H9 (cell line): ENCODE results near the gene HKDC1. TPM values are rescaled to one million over a fixed set of nuclear protein-coding genes. Genes with fewer than 3 reads are reported as not detected.
"Not testable (repeated sequence)": the region's sequence is repeated elsewhere in the genome, so short reads cannot be mapped to it uniquely, and the experiment has no call there.

ENCODE experiments used
- DNase-seq: peaks from one replicate; pipeline ENCODE4 v3.0.0-alpha.2; 2017
- H2AFZ ChIP-seq: one replicate; pipeline ENCODE4 v1.6.1; 2013; ENCODE audit warnings: mild to moderate bottlenecking, low read length, control low read depth, moderate library complexity
- H2AK5ac ChIP-seq: 2 replicates; pipeline ENCODE4 v1.6.1; 2013; ENCODE audit warnings: low read length, control low read depth, mixed read lengths; ENCODE audit not compliant: insufficient read length
- H2BK120ac ChIP-seq: one replicate; pipeline ENCODE4 v1.6.1; 2013; ENCODE audit warnings: low read depth, mild to moderate bottlenecking, low read length, control low read depth, inconsistent platforms; ENCODE audit not compliant: poor library complexity, severe bottlenecking
- H2BK12ac ChIP-seq: 2 replicates; pipeline ENCODE4 v1.6.1; 2013; ENCODE audit warnings: low read length, control low read depth, mixed read lengths, low read depth; ENCODE audit not compliant: insufficient read length
- H2BK15ac ChIP-seq: 2 replicates; pipeline ENCODE4 v1.6.1; 2013; ENCODE audit warnings: low read depth, low read length, control low read depth
- H2BK20ac ChIP-seq: one replicate; pipeline ENCODE4 v1.6.1; 2013; ENCODE audit warnings: low read depth, mild to moderate bottlenecking, low read length, control low read depth, inconsistent platforms; ENCODE audit not compliant: poor library complexity, severe bottlenecking
- H2BK5ac ChIP-seq: 2 replicates; pipeline ENCODE4 v1.6.1; 2013; ENCODE audit warnings: low read length, control low read depth, mixed read lengths; ENCODE audit not compliant: insufficient read length
- H3K14ac ChIP-seq: 2 replicates; pipeline ENCODE4 v1.6.1; 2013; ENCODE audit warnings: low read length, control low read depth; ENCODE audit not compliant: insufficient read depth
- H3K18ac ChIP-seq: 2 replicates; pipeline ENCODE4 v1.6.1; 2013; ENCODE audit warnings: low read depth, mild to moderate bottlenecking, mixed read lengths, low read length, control low read depth; ENCODE audit not compliant: insufficient read length
- H3K23ac ChIP-seq: 2 replicates; pipeline ENCODE4 v1.6.1; 2013; ENCODE audit warnings: low read length, control low read depth, mixed read lengths, low read depth; ENCODE audit not compliant: insufficient read length
- H3K23me2 ChIP-seq: 2 replicates; pipeline ENCODE4 v1.6.1; 2013; ENCODE audit warnings: low read depth, mild to moderate bottlenecking, mixed read lengths, low read length, control low read depth; ENCODE audit not compliant: insufficient read length, poor library complexity, severe bottlenecking
- H3K27ac ChIP-seq: 2 replicates; pipeline ENCODE4 v1.5.1; 2013; ENCODE audit warnings: low read length, control low read depth, mixed read lengths, low read depth; ENCODE audit not compliant: insufficient read length
- H3K27me3 ChIP-seq: 2 replicates; pipeline ENCODE4 v1.6.1; 2013; ENCODE audit warnings: low read length, control low read depth, inconsistent platforms; ENCODE audit not compliant: insufficient read depth
- H3K4ac ChIP-seq: 2 replicates; pipeline ENCODE4 v1.6.1; 2013; ENCODE audit warnings: low read depth, mild to moderate bottlenecking, control low read depth, inconsistent platforms, low read length, moderate library complexity
- H3K4me1 ChIP-seq: 2 replicates; pipeline ENCODE4 v1.6.1; 2013; ENCODE audit warnings: low read length, control low read depth, inconsistent platforms; ENCODE audit not compliant: insufficient read depth
- H3K4me2 ChIP-seq: 2 replicates; pipeline ENCODE4 v1.6.1; 2013; ENCODE audit warnings: low read length, control low read depth, mixed read lengths; ENCODE audit not compliant: insufficient read length, insufficient read depth
- H3K56ac ChIP-seq: 2 replicates; pipeline ENCODE4 v1.6.1; 2013; ENCODE audit warnings: low read depth, mild to moderate bottlenecking, mixed read lengths, low read length, control low read depth; ENCODE audit not compliant: insufficient read length
- H3K79me1 ChIP-seq: 2 replicates; pipeline ENCODE4 v1.6.1; 2013; ENCODE audit warnings: low read depth, mild to moderate bottlenecking, moderate library complexity, low read length, control low read depth, inconsistent platforms; ENCODE audit not compliant: insufficient read depth, poor library complexity, severe bottlenecking
- H3K79me2 ChIP-seq: 2 replicates; pipeline ENCODE4 v1.6.1; 2013; ENCODE audit warnings: low read length, control low read depth, inconsistent platforms; ENCODE audit not compliant: insufficient read depth
- H3K9ac ChIP-seq: 2 replicates; pipeline ENCODE4 v1.6.1; 2013; ENCODE audit warnings: low read length, control low read depth, mixed read lengths; ENCODE audit not compliant: insufficient read length; ENCODE audit errors: extremely low read depth
- H3K9me3 ChIP-seq: one replicate; pipeline ENCODE4 v1.6.1; 2013; ENCODE audit warnings: low read depth, low read length, inconsistent platforms; ENCODE audit not compliant: control insufficient read depth
- H3T11ph ChIP-seq: one replicate; pipeline ENCODE4 v1.6.1; 2013; ENCODE audit warnings: mild to moderate bottlenecking, low read length, control low read depth, inconsistent platforms
- H4K20me1 ChIP-seq: one replicate; pipeline ENCODE4 v1.6.1; 2013; ENCODE audit not compliant: control insufficient read depth, insufficient read length, insufficient read depth
- H4K5ac ChIP-seq: 2 replicates; pipeline ENCODE4 v1.6.1; 2013; ENCODE audit warnings: low read depth, mild to moderate bottlenecking, mixed read lengths, low read length, control low read depth; ENCODE audit not compliant: insufficient read length
- H4K8ac ChIP-seq: replicated peaks from 2 replicates; pipeline ENCODE4 v1.6.1; 2013; ENCODE audit warnings: low read length, control low read depth, mixed read lengths, low read depth; ENCODE audit not compliant: insufficient read length
- H4K91ac ChIP-seq: 2 replicates; pipeline ENCODE4 v1.6.1; 2013; ENCODE audit warnings: low read depth, mild to moderate bottlenecking, moderate library complexity, mixed read lengths, low read length, control low read depth; ENCODE audit not compliant: insufficient read length
- H3K27ac Mint-ChIP-seq, 3 experiments: 2 replicates in 2 of 3; 3 replicates in 1 of 3; pipeline ENCODE4 v1.8.0; 2020 to 2021; ENCODE audit warnings: mixed read lengths in 3 of 3, mild to moderate bottlenecking in 1 of 3, moderate library complexity in 1 of 3
- H3K27me3 Mint-ChIP-seq: 2 replicates; pipeline ENCODE4 v1.8.0; 2021; ENCODE audit warnings: low read depth, mild to moderate bottlenecking, moderate library complexity, mixed read lengths
- H3K36me3 Mint-ChIP-seq, 3 experiments: 2 replicates in 2 of 3; 3 replicates in 1 of 3; pipeline ENCODE4 v1.8.0; 2020 to 2021; ENCODE audit warnings: low read depth in 3 of 3, mixed read lengths in 3 of 3; ENCODE audit not compliant: insufficient read depth in 1 of 3
- H3K4me1 Mint-ChIP-seq, 2 experiments: 2 replicates each; pipeline ENCODE4 v1.8.0; 2020; ENCODE audit warnings: mixed read lengths in 2 of 2
- H3K4me3 Mint-ChIP-seq, 2 experiments: 2 replicates in 1 of 2; 3 replicates in 1 of 2; pipeline ENCODE4 v1.8.0; 2020 to 2021; ENCODE audit warnings: mild to moderate bottlenecking in 2 of 2, mixed read lengths in 2 of 2, moderate library complexity in 1 of 2
- H3K9me3 Mint-ChIP-seq, 2 experiments: 2 replicates in 1 of 2; 3 replicates in 1 of 2; pipeline ENCODE4 v1.8.0; 2020; ENCODE audit warnings: mild to moderate bottlenecking in 2 of 2, mixed read lengths in 2 of 2, moderate library complexity in 1 of 2
- WGBS: extraction: QIAGEN DNeasy Blood & Tissue Kit; methylation state at CpG from one replicate; pipeline ENCODE4 v1.1.7; 2013; ENCODE audit warnings: missing lambda C conversion rate, low lambda C conversion rate, mixed read lengths; ENCODE audit not compliant: insufficient read length; ENCODE audit errors: extremely low coverage; 5-methylcytosine and 5-hydroxymethylcytosine counted together
- total RNA-seq: library from RNA; stranded (reverse); gene quantifications from 2 replicates; pipeline ENCODE4 v1.2.1, GENCODE V29; 2021
- TF ChIP-seq, protein P1 (sequence below): fragments of 200-600 bp; sonication (generic); conservative IDR thresholded peaks from 3 replicates; pipeline ENCODE4 v1.8.0; 2021; ENCODE audit warnings: antibody characterized with exemption, mild to moderate bottlenecking

Gene HKDC1
- total RNA-seq, 1 experiment from 2014 or later: not detected

DNA sequence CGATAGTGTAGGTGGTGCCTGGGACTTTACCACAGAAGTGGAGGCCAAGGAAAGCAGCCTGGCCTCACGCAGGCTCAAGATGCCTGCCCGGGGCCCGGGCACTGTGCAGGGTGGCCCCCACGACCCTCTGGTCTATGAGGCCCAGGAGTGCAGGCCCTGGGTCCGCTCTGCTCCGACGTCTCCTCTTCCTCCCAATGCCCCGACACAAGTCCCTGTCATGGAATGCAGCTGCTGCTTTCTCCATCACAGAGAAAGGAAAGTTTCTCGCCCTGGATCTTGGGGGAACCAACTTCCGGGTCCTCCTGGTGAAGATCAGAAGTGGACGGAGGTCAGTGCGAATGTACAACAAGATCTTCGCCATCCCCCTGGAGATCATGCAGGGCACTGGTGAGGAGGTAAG lies 29.9 kb downstream of the HKDC1 start:
- Histone ChIP-seq H3K4ac (no peak overlapping the region), H3K18ac (no peak overlapping the region), H4K20me1 (no peaks in the 10 kb centered on the region), H4K91ac (no peak overlapping the region), H3K79me1 (no peaks in the 10 kb centered on the region), H3K14ac (no peak overlapping the region), H3K27ac (no peak overlapping the region), H3K23ac (no peak overlapping the region), H2BK120ac (no peak overlapping the region), H2BK15ac (no peak overlapping the region), H3K4me1 (no peaks in the 10 kb centered on the region), H3K9me3 (no peaks in the 10 kb centered on the region), H3K4me2 (no peak overlapping the region), H3K23me2 (no peaks in the 10 kb centered on the region), H2BK12ac (no peak overlapping the region), H3K56ac (no peak overlapping the region), H2AK5ac (no peak overlapping the region), H3T11ph (no peak overlapping the region), H4K8ac (no peak overlapping the region), H2AFZ (no peak overlapping the region), H4K5ac (no peak overlapping the region), H2BK5ac (no peak overlapping the region), H3K27me3 (no peaks in the 10 kb centered on the region), H3K9ac (no peak overlapping the region), H3K79me2 (no peaks in the 10 kb centered on the region), H2BK20ac (no peak overlapping the region)
- WGBS: no CpG with 5 or more reads among the region's 14 CpGs
- H3K36me3 Mint-ChIP-seq: no peaks in the 10 kb centered on the region
- H3K27me3 Mint-ChIP-seq: no peaks in the 10 kb centered on the region
- H3K9me3 Mint-ChIP-seq: peaks cover 0 to 2% of the 10 kb centered on the region in 2 experiments; a peak in 2 of 5 replicates
- TF ChIP-seq, protein P1, sequence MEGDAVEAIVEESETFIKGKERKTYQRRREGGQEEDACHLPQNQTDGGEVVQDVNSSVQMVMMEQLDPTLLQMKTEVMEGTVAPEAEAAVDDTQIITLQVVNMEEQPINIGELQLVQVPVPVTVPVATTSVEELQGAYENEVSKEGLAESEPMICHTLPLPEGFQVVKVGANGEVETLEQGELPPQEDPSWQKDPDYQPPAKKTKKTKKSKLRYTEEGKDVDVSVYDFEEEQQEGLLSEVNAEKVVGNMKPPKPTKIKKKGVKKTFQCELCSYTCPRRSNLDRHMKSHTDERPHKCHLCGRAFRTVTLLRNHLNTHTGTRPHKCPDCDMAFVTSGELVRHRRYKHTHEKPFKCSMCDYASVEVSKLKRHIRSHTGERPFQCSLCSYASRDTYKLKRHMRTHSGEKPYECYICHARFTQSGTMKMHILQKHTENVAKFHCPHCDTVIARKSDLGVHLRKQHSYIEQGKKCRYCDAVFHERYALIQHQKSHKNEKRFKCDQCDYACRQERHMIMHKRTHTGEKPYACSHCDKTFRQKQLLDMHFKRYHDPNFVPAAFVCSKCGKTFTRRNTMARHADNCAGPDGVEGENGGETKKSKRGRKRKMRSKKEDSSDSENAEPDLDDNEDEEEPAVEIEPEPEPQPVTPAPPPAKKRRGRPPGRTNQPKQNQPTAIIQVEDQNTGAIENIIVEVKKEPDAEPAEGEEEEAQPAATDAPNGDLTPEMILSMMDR: no peak
- no peak overlapping the region for H3K4me3 Mint-ChIP-seq
- H3K27ac Mint-ChIP-seq: no peak overlapping the region
- no peaks in the 10 kb centered on the region for H3K4me1 Mint-ChIP-seq
- no peak for DNase-seq

DNA sequence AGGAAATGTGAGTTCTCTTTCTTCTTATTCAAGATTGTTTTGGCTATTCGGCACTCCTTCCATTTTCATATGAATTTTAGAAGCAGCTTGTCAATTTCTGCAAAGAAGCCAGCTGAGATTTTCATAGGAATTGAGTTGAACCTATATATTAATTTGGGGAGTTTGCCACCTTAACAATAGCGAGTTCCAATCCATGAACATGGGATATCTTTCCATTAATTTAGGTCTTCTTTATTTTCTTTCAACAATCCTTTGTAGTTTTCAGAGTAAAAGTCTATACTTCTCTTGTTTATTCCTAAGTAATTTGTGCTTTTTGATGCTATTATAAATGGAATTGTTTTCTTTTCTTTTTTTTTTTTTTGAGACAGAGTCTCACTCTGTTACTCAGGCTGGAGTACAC lies 31.3 kb downstream of the HKDC1 start:
- not testable (repeated sequence) for DNase-seq, H2BK20ac ChIP-seq, H3K14ac ChIP-seq, H3K23ac ChIP-seq, H3K4me2 ChIP-seq, H4K8ac ChIP-seq, H3K9ac ChIP-seq, H3K27me3 ChIP-seq, H3K27me3 Mint-ChIP-seq, H2BK120ac ChIP-seq, H4K91ac ChIP-seq, H3K9me3 Mint-ChIP-seq, H3K23me2 ChIP-seq, H3K56ac ChIP-seq, H3K4me1 Mint-ChIP-seq, H4K5ac ChIP-seq, H2BK15ac ChIP-seq, H3K36me3 Mint-ChIP-seq, H3K27ac Mint-ChIP-seq, H3K4me1 ChIP-seq, H2AFZ ChIP-seq, H3K27ac ChIP-seq, H3K9me3 ChIP-seq, H3T11ph ChIP-seq, H3K18ac ChIP-seq, H3K4ac ChIP-seq, H2BK12ac ChIP-seq, H3K4me3 Mint-ChIP-seq, H3K79me1 ChIP-seq, H3K79me2 ChIP-seq, H2BK5ac ChIP-seq, H4K20me1 ChIP-seq, H2AK5ac ChIP-seq
- no CpG with 5 or more reads among the region's 2 CpGs for WGBS
